ENCODE results near the gene BCAS2.

BCAS2 gene

DNA sequence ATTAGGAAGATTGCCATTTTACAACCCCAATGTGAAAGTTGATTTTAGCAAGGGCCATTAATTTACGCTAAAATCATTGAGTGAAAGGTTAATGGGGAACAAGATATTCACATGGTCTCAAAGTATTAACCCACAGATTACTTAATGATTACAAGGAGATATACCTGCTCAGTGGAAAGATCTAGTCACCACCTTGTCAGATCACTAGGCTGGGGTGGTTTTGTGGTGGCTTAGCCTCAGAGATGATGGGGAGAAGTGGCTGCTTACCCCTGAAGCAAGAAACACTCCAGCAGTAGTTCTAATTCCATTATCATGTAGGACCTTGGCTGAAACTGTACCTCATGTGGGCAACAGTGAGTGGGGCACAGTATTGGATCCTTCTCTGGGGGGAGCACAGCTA is 50.3 kb downstream of the BCAS2 start:
- no peak overlapping the region for H3K27ac ChIP-seq (ENCODE audit: low read depth, low read length)
- H3K4me2 ChIP-seq (ENCODE audit: low read depth, low read length, poor library complexity, severe bottlenecking): no peak overlapping the region
- no peak overlapping the region for H3K4me3 ChIP-seq (ENCODE audit: insufficient read depth, low read length, poor library complexity, severe bottlenecking)
- H3K27me3 ChIP-seq (ENCODE audit: low read length): no peaks in the 10 kb centered on the region
- no peaks in the 10 kb centered on the region for H3K79me2 ChIP-seq (ENCODE audit: insufficient read depth, low read length)
- TF ChIP-seq, protein P1, sequence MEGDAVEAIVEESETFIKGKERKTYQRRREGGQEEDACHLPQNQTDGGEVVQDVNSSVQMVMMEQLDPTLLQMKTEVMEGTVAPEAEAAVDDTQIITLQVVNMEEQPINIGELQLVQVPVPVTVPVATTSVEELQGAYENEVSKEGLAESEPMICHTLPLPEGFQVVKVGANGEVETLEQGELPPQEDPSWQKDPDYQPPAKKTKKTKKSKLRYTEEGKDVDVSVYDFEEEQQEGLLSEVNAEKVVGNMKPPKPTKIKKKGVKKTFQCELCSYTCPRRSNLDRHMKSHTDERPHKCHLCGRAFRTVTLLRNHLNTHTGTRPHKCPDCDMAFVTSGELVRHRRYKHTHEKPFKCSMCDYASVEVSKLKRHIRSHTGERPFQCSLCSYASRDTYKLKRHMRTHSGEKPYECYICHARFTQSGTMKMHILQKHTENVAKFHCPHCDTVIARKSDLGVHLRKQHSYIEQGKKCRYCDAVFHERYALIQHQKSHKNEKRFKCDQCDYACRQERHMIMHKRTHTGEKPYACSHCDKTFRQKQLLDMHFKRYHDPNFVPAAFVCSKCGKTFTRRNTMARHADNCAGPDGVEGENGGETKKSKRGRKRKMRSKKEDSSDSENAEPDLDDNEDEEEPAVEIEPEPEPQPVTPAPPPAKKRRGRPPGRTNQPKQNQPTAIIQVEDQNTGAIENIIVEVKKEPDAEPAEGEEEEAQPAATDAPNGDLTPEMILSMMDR (IDR thresholded peaks at IDR 0.05; ENCODE audit: insufficient read depth, low read length, poor library complexity, severe bottlenecking): no peak
- no peak for TF ChIP-seq EZH2phosphoT487 (conservative IDR thresholded peaks at IDR 0.05; ENCODE audit: low read length)
- no peaks in the 10 kb centered on the region for H4K20me1 ChIP-seq (ENCODE audit: low read depth, low read length)
- no peaks in the 10 kb centered on the region for H3K9me3 ChIP-seq (ENCODE audit: insufficient read depth, low read length)
- H3K9ac ChIP-seq (ENCODE audit: low read length): no peak overlapping the region
- no peaks in the 10 kb centered on the region for H3K9me2 ChIP-seq (replicated peaks; ENCODE audit: insufficient read depth, low read length)
- H3F3A ChIP-seq (ENCODE audit: insufficient read depth): no peaks in the 10 kb centered on the region
- H2AFZ ChIP-seq (ENCODE audit: low read depth, low read length, severe bottlenecking): no peak overlapping the region
- H3K36me3 ChIP-seq (ENCODE audit: low read length): no peaks in the 10 kb centered on the region

DNA sequence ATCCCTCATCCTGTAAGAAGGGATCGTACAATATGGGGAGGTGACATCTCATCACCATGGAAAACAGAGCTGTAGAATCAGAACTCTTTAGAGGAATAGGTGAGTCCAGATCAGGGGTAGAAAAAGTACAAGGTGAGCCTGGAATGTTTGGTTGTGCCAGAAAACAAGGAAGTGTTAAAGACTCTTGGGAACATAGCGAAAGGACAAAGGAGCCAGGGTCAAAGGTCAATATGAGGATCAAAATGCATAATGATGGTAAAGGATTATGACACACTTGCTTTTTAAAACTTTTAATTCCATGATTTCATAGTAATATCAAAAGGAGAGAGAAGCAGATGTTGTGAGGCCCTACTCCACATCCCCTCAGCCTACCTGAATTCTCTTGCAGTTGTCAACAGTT is 51.2 kb downstream of the BCAS2 start:
- Histone ChIP-seq H3K9me3 (ENCODE audit: insufficient read depth, low read length) (no peaks in the 10 kb centered on the region), H3K4me2 (ENCODE audit: low read depth, low read length, poor library complexity, severe bottlenecking) (no peak overlapping the region), H3K27me3 (ENCODE audit: low read length) (no peaks in the 10 kb centered on the region), H3K27ac (ENCODE audit: low read depth, low read length) (no peak overlapping the region), H2AFZ (ENCODE audit: low read depth, low read length, severe bottlenecking) (no peak overlapping the region), H3K9ac (ENCODE audit: low read length) (no peak overlapping the region), H3F3A (ENCODE audit: insufficient read depth) (no peaks in the 10 kb centered on the region), H4K20me1 (ENCODE audit: low read depth, low read length) (no peaks in the 10 kb centered on the region), H3K79me2 (ENCODE audit: insufficient read depth, low read length) (no peaks in the 10 kb centered on the region), H3K9me2 (replicated peaks; ENCODE audit: insufficient read depth, low read length) (no peaks in the 10 kb centered on the region), H3K4me3 (ENCODE audit: insufficient read depth, low read length, poor library complexity, severe bottlenecking) (no peak overlapping the region), H3K36me3 (ENCODE audit: low read length) (no peaks in the 10 kb centered on the region)
- TF ChIP-seq, protein P1 (IDR thresholded peaks at IDR 0.05; ENCODE audit: insufficient read depth, low read length, poor library complexity, severe bottlenecking): no peak
- TF ChIP-seq EZH2phosphoT487 (conservative IDR thresholded peaks at IDR 0.05; ENCODE audit: low read length): no peak

DNA sequence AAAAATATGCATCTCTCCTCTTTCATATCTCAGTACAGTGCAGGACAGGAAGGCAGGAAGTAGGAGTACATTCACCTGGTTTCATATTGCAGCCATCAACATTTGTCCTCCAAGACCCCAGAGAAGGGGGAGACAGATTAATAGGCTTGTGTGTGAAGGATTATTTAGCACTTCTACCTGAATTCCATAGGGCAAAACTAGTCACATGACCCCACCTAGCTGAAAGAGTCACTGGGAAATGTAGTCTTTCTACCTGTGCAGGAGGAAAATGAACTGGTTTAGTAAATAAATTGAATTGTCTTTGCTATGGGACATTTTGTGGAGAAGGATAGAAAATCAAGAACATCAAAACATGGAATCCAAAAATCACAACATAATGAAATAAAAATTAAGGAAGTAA is 56.5 kb downstream of the BCAS2 start:
- Histone ChIP-seq H3K36me3 (ENCODE audit: low read length) (no peaks in the 10 kb centered on the region), H3K9me2 (replicated peaks; ENCODE audit: insufficient read depth, low read length) (no peaks in the 10 kb centered on the region), H2AFZ (ENCODE audit: low read depth, low read length, severe bottlenecking) (no peak overlapping the region), H3K9me3 (ENCODE audit: insufficient read depth, low read length) (no peaks in the 10 kb centered on the region), H3K27ac (ENCODE audit: low read depth, low read length) (no peak overlapping the region), H4K20me1 (ENCODE audit: low read depth, low read length) (no peaks in the 10 kb centered on the region), H3K4me3 (ENCODE audit: insufficient read depth, low read length, poor library complexity, severe bottlenecking) (no peak overlapping the region), H3K4me2 (ENCODE audit: low read depth, low read length, poor library complexity, severe bottlenecking) (no peak overlapping the region), H3K27me3 (ENCODE audit: low read length) (no peaks in the 10 kb centered on the region), H3K9ac (ENCODE audit: low read length) (no peak overlapping the region), H3K79me2 (ENCODE audit: insufficient read depth, low read length) (no peaks in the 10 kb centered on the region), H3F3A (ENCODE audit: insufficient read depth) (no peaks in the 10 kb centered on the region)
- TF ChIP-seq, protein P1 (IDR thresholded peaks at IDR 0.05; ENCODE audit: insufficient read depth, low read length, poor library complexity, severe bottlenecking): no peak
- TF ChIP-seq EZH2phosphoT487 (conservative IDR thresholded peaks at IDR 0.05; ENCODE audit: low read length): no peak

DNA sequence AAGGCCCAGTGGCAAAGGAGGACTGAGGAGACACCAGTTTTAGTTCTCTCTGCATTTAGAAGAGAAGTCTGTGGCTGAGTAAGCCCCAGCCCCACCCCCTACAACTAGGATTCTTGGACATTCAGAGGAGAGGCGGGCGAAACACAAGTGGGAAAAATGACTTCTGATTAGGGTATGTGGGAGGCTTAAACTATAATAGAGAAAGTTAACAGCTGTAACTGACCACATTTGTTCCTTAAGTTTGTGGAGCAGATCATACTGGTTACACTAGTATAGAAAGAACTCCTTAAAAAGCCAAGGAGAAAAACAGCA is 59.2 kb downstream of the BCAS2 start:
- no peak overlapping the region for H3K9ac ChIP-seq (ENCODE audit: low read length)
- no peak overlapping the region for H3K4me2 ChIP-seq (ENCODE audit: low read depth, low read length, poor library complexity, severe bottlenecking)
- H3K27me3 ChIP-seq (ENCODE audit: low read length): no peaks in the 10 kb centered on the region
- no peak overlapping the region for H3K4me3 ChIP-seq (ENCODE audit: insufficient read depth, low read length, poor library complexity, severe bottlenecking)
- no peaks in the 10 kb centered on the region for H3K36me3 ChIP-seq (ENCODE audit: low read length)
- no peak overlapping the region for H2AFZ ChIP-seq (ENCODE audit: low read depth, low read length, severe bottlenecking)
- H3K79me2 ChIP-seq (ENCODE audit: insufficient read depth, low read length): no peaks in the 10 kb centered on the region
- no peaks in the 10 kb centered on the region for H3K9me3 ChIP-seq (ENCODE audit: insufficient read depth, low read length)
- H3F3A ChIP-seq (ENCODE audit: insufficient read depth): no peaks in the 10 kb centered on the region
- no peaks in the 10 kb centered on the region for H4K20me1 ChIP-seq (ENCODE audit: low read depth, low read length)
- TF ChIP-seq, protein P1 (IDR thresholded peaks at IDR 0.05; ENCODE audit: insufficient read depth, low read length, poor library complexity, severe bottlenecking): no peak
- no peak for TF ChIP-seq EZH2phosphoT487 (conservative IDR thresholded peaks at IDR 0.05; ENCODE audit: low read length)
- H3K9me2 ChIP-seq (replicated peaks; ENCODE audit: insufficient read depth, low read length): no peaks in the 10 kb centered on the region
- no peak overlapping the region for H3K27ac ChIP-seq (ENCODE audit: low read depth, low read length)

Data from SU-DHL-6 (cell line).